ENCODE measurements around the gene CDH22. TPM values are rescaled to one million over a fixed set of nuclear protein-coding genes. Genes with fewer than 3 reads are reported as not detected.

Gene CDH22
- total RNA-seq, 3 donors from 2014 or later: 0.13 to 0.32 (median 0.19) TPM

DNA sequence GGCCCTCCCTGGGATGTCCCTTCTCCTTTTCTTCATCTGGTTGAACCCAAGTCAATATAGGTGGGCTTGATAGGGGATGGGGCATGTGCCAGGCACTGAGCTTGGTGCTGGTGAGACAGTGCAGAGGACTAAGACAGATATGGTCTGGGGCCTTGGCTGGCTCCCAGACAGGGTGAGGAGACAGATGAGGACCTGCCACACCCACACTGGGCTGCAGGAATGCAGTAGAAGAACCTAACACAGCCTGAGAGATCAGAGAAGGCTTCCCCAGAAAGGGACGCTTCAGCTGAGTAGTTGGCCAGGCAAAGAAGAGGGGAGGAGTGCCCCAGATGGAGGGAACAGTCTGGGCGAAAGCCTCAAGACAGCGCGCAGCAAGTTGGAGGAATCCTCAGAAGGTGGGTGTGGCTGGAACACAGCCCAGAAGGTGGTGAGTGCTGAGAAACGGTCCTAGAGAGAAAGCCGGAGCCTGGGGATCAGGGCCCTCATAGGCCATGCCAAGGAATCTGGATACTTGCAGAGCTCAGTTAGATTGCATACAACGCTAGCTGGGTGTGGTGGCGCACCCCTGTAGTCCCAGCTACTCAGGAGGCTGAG, 163.8 kb downstream of the CDH22 start:
- TF ChIP-seq, protein P1, sequence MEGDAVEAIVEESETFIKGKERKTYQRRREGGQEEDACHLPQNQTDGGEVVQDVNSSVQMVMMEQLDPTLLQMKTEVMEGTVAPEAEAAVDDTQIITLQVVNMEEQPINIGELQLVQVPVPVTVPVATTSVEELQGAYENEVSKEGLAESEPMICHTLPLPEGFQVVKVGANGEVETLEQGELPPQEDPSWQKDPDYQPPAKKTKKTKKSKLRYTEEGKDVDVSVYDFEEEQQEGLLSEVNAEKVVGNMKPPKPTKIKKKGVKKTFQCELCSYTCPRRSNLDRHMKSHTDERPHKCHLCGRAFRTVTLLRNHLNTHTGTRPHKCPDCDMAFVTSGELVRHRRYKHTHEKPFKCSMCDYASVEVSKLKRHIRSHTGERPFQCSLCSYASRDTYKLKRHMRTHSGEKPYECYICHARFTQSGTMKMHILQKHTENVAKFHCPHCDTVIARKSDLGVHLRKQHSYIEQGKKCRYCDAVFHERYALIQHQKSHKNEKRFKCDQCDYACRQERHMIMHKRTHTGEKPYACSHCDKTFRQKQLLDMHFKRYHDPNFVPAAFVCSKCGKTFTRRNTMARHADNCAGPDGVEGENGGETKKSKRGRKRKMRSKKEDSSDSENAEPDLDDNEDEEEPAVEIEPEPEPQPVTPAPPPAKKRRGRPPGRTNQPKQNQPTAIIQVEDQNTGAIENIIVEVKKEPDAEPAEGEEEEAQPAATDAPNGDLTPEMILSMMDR (IDR thresholded peaks at IDR 0.05): no peak
- ATAC-seq: no peak
- no peaks in the 10 kb centered on the region for H3K9me3 ChIP-seq
- H3K36me3 ChIP-seq (ENCODE audit: low read depth): no peaks in the 10 kb centered on the region
- intact Hi-C loops (cut with DNase I, micrococcal nuclease): no loop called here
- no peaks in the 10 kb centered on the region for H3K4me1 ChIP-seq (ENCODE audit: low read depth)
- no peak overlapping the region for H3K4me3 ChIP-seq
- no peak for DNase-seq

DNA sequence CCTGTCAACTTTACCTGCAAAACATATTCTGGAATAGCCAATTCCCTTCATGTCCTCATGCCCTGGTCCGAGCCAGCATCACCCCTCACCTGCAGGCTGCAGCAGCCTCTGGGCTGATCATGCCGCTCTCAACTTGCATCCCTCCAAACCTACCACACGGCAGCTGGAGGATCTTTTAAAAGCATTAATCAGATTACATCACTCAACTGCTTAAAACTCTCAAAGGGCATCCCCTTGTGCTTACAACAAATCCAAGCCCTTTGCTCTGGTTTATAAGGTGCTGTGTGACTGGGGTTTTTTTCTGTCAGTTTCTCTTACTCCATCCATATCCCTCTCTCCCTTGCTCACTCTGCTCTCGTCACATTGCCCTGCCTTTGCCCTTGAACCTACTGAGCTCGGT, 166.2 kb downstream of the CDH22 start:
- no peaks in the 10 kb centered on the region for H3K36me3 ChIP-seq (ENCODE audit: low read depth)
- ATAC-seq: no peak
- H3K4me3 ChIP-seq: no peak overlapping the region
- no peaks in the 10 kb centered on the region for H3K9me3 ChIP-seq
- TF ChIP-seq, protein P1 (IDR thresholded peaks at IDR 0.05): no peak
- H3K4me1 ChIP-seq (ENCODE audit: low read depth): no peaks in the 10 kb centered on the region
- intact Hi-C loops (cut with DNase I, micrococcal nuclease): no loop called here
- no peak for DNase-seq

DNA sequence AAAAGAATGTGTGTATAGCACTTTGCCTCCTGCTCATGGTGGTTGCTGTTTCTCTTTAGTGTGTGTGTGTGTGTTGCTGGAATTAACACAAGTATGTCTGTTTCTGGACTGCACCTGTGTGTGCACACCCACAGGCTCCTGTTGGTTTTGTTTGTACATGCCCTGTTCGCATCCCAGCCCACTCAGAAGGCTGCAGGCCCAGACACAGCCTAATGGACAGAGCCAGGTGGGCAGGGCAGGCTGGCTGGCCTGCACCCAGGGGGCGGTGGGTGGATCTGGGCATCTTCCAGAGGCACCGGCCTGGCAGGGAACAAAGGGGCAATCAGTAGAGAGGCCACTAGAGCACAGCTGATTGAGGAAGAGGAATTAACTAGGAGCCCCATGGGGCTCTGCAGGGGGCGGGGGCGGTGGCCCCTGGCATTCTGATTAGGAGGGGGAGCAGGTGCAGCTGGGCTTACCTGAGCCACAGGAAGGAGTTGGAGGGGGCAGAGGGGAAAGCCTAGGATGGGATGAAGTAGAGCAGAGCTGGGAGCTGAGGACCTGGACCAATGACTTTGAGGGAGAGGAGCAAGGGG, 168.3 kb downstream of the CDH22 start:
- Histone ChIP-seq H3K4me1 (ENCODE audit: low read depth) (no peaks in the 10 kb centered on the region), H3K36me3 (ENCODE audit: low read depth) (no peaks in the 10 kb centered on the region), H3K9me3 (no peaks in the 10 kb centered on the region), H3K4me3 (no peak overlapping the region)
- ATAC-seq (no peak), DNase-seq (no peak)
- TF ChIP-seq, protein P1 (IDR thresholded peaks at IDR 0.05): no peak
- intact Hi-C loops (cut with DNase I, micrococcal nuclease): no loop called here

DNA sequence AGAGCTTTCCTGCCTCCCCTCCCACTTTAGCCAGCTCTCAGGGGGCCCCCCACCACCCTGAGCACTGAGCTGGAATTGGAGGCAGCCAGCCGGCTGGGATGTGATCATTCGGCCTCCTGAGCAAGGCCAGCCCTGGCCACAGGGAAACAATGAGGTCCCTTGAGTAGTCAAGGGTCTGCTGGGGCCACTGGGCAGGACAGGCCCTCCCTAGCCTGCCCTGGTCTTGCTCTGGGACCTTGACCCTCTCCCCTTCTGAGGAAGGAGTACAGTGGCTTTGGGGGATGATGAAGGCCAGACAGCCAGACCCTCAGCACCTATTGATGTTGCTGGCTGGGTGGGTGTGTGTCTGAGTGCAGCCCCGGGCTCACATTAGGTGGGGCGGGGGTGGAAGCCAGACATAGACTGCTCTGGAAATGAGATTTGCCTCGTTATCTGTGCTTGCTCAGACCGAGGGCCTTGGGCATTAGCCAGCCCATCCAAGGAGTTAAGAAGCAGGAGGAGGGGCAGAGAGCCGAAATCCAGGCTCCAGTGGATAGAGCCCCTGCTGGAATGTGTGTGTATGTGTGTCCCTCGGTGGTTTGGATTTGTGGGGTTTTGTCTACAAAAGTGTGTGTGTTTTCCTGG, 168.9 kb downstream of the CDH22 start:
- TF ChIP-seq, protein P1 (IDR thresholded peaks at IDR 0.05): no peak
- Histone ChIP-seq H3K9me3 (no peaks in the 10 kb centered on the region), H3K36me3 (ENCODE audit: low read depth) (no peaks in the 10 kb centered on the region), H3K4me1 (ENCODE audit: low read depth) (no peaks in the 10 kb centered on the region), H3K4me3 (no peak overlapping the region)
- no peak for ATAC-seq
- intact Hi-C loops (cut with DNase I, micrococcal nuclease): no loop called here
- no peak for DNase-seq

DNA sequence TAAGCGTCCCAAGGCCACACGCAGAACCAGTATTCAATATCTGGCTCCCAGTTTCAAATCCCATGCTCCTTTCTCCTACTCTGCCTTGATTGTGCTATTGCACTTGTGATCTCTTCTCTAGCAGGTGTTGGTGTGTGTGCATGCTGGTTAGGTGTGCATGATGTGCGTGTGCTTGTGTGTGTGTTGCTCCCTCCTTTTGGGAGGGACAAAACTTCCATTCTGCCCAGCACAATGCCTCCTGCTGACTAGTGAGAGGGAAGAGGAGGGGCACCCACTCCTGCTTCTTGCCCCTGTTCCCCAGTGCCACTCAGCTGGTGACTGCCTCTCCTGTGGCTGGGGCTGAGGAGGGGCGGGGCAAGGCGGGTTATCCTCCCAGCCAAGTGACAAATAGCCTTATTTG, 170.5 kb downstream of the CDH22 start:
- ATAC-seq: no peak
- TF ChIP-seq, protein P1 (IDR thresholded peaks at IDR 0.05): no peak
- intact Hi-C loops (cut with DNase I, micrococcal nuclease): no loop called here

More for the DNA sequence above, 170.5 kb downstream of the CDH22 start:
- Histone ChIP-seq H3K36me3 (ENCODE audit: low read depth) (no peaks in the 10 kb centered on the region), H3K4me1 (ENCODE audit: low read depth) (no peaks in the 10 kb centered on the region), H3K4me3 (no peak overlapping the region), H3K9me3 (no peaks in the 10 kb centered on the region)
- no peak for DNase-seq

Data from mucosa of descending colon (tissue), 3 donors.